B cell (primary cell): ENCODE measurements around the gene LRRC4B. TPM values are rescaled to one million over a fixed set of nuclear protein-coding genes. Genes with fewer than 3 reads are reported as not detected.

Experiments
- ATAC-seq: fragments of 200-7000 bp; cut with Tn5 transposase; one replicate; pipeline ENCODE4 v1.10.0; 2021; ENCODE audit warnings: low read depth, mild to moderate bottlenecking, moderate number of reproducible peaks, moderate library complexity
- CTCF ChIA-PET: fragments of 350-600 bp; sonication (Branson Sonifier 250); formaldehyde crosslinking; loops from one replicate; lab custom pipeline; 2021; ENCODE audit warnings: antibody characterized with exemption, inconsistent platforms; lab: Charles Lee
- POLR2A ChIA-PET: fragments of 350-600 bp; sonication (Branson Sonifier 250); formaldehyde crosslinking; loops from one replicate; lab custom pipeline; 2021; ENCODE audit warnings: antibody characterized with exemption; lab: Charles Lee
- DNase-seq: peaks from one replicate; pipeline ENCODE4 v3.0.0; 2013
- H2AFZ ChIP-seq: 2 replicates; pipeline ENCODE4 v1.6.1; 2012; ENCODE audit warnings: mild to moderate bottlenecking, low read depth, low read length; ENCODE audit not compliant: insufficient read depth, poor library complexity, severe bottlenecking
- H3K27ac ChIP-seq, 2 donors: 1 replicate in 1 of 2; 2 replicates in 1 of 2; pipeline ENCODE4 v1.5.1; 2012 to 2013; ENCODE audit warnings: low read length in 2 of 2, mild to moderate bottlenecking in 2 of 2, moderate library complexity in 1 of 2
- H3K27me3 ChIP-seq, 4 experiments: fragments of 200-600 bp in 1 of 4; sonication (generic) in 1 of 4; replicated peaks in 1 of 4; 1 replicate in 2 of 4; 2 replicates in 2 of 4; pipeline versions ENCODE4 v1.6.1 to v1.7.0; 2013 to 2016; ENCODE audit warnings: low read length in 3 of 4, mild to moderate bottlenecking in 2 of 4, mixed read lengths in 1 of 4, moderate library complexity in 1 of 4; ENCODE audit not compliant: insufficient read depth in 4 of 4, control insufficient read depth in 3 of 4; ENCODE audit errors: control extremely low read depth in 1 of 4
- H3K36me3 ChIP-seq, 2 experiments: replicated peaks in 1 of 2; 1 replicate in 1 of 2; 2 replicates in 1 of 2; pipeline versions ENCODE4 v1.6.1 to v1.7.1; 2013; ENCODE audit warnings: low read length in 1 of 2; ENCODE audit not compliant: insufficient read depth in 2 of 2, control insufficient read depth in 1 of 2; ENCODE audit errors: control extremely low read depth in 1 of 2, extremely low read depth in 1 of 2
- H3K4me1 ChIP-seq, 2 donors: fragments of 200-600 bp in 1 of 2; sonication (generic) in 1 of 2; 1 replicate in 1 of 2; 2 replicates in 1 of 2; pipeline versions ENCODE4 v1.5.1 to v1.6.1; 2013 to 2017; ENCODE audit warnings: low read length in 2 of 2; ENCODE audit not compliant: control insufficient read depth in 2 of 2, insufficient read depth in 2 of 2
- H3K4me2 ChIP-seq: replicated peaks from 2 replicates; pipeline ENCODE3; 2012; ENCODE audit warnings: mild to moderate bottlenecking, low read depth, low read length; ENCODE audit not compliant: poor library complexity, severe bottlenecking
- H3K4me3 ChIP-seq, 5 experiments: fragments of 200-600 bp in 1 of 5; sonication (generic) in 1 of 5; 1 replicate in 3 of 5; 2 replicates in 2 of 5; pipeline versions ENCODE4 v1.5.1 to v1.7.0; 2011 to 2016; ENCODE audit warnings: low read length in 4 of 5, mild to moderate bottlenecking in 4 of 5, low read depth in 2 of 5, control low read depth in 1 of 5, moderate library complexity in 1 of 5; ENCODE audit not compliant: insufficient read depth in 1 of 5; ENCODE audit errors: control extremely low read depth in 1 of 5, extremely low read depth in 1 of 5
- H3K79me2 ChIP-seq: fragments of 200-600 bp; sonication (generic); one replicate; pipeline ENCODE4 v1.6.0; 2016; ENCODE audit warnings: low read length; ENCODE audit not compliant: control insufficient read depth, insufficient read depth
- H3K9ac ChIP-seq: fragments of 200-600 bp; sonication (generic); 2 replicates; pipeline ENCODE4 v1.6.1; 2017; ENCODE audit warnings: mild to moderate bottlenecking, low read length, moderate library complexity
- H3K9me3 ChIP-seq, 3 donors: one replicate each; pipeline versions ENCODE4 v1.6.1 to v1.7.1; 2013; ENCODE audit warnings: low read length in 2 of 3; ENCODE audit not compliant: control insufficient read depth in 2 of 3, insufficient read depth in 1 of 3; ENCODE audit errors: control extremely low read depth in 1 of 3
- H4K20me1 ChIP-seq: 2 replicates; pipeline ENCODE4 v1.6.0; 2012; ENCODE audit warnings: mild to moderate bottlenecking, low read length; ENCODE audit not compliant: insufficient read depth, control insufficient read depth, poor library complexity, severe bottlenecking
- H3K27ac Mint-ChIP-seq: one replicate; pipeline ENCODE4 v1.8.0; 2021; ENCODE audit warnings: mixed read lengths
- H3K27me3 Mint-ChIP-seq: one replicate; pipeline ENCODE4 v1.8.0; 2021; ENCODE audit warnings: mixed read lengths
- H3K4me1 Mint-ChIP-seq: one replicate; pipeline ENCODE4 v1.8.0; 2021; ENCODE audit warnings: mixed read lengths
- H3K4me3 Mint-ChIP-seq: one replicate; pipeline ENCODE4 v1.8.0; 2021; ENCODE audit warnings: mixed read lengths
- H3K9me3 Mint-ChIP-seq: one replicate; pipeline ENCODE4 v1.8.0; 2022; ENCODE audit warnings: mixed read lengths; ENCODE audit not compliant: insufficient read depth
- EZH2 ChIP-seq: IDR thresholded peaks from 2 replicates; pipeline ENCODE4 v1.6.1; 2012; ENCODE audit warnings: borderline replicate concordance, low read depth, mild to moderate bottlenecking, moderate library complexity, low read length; ENCODE audit not compliant: insufficient read depth, poor library complexity, severe bottlenecking
- WGBS: methylation state at CpG from one replicate; pipeline ENCODE4 v1.1.5; 2013; ENCODE audit warnings: missing lambda C conversion rate; ENCODE audit not compliant: insufficient coverage; 5-methylcytosine and 5-hydroxymethylcytosine counted together
- intact Hi-C: fragments of 100-400 bp; cut with micrococcal nuclease; formaldehyde crosslinking; loops from one replicate; pipeline ENCODE4 v1.10.0; 2022
- polyA plus RNA-seq: library from polyadenylated mRNA; depleted of rRNA; stranded (reverse); fragments of >200 nt; gene quantifications from 2 replicates; pipeline ENCODE4 v1.2.3, GENCODE V29; 2012
- total RNA-seq, 2 donors: library from RNA; stranded (reverse); fragments of 120-200 nt in 1 of 2; gene quantifications; 1 replicate in 1 of 2; 2 replicates in 1 of 2; pipeline versions ENCODE4 v1.2.3 to v1.2.4, GENCODE V29; 2013 to 2022
- TF ChIP-seq, protein P1 (sequence below): fragments of 200-600 bp; IDR thresholded peaks from one replicate; pipeline ENCODE4 v1.8.0; 2022; ENCODE audit warnings: antibody characterized with exemption, mild to moderate bottlenecking

Gene LRRC4B
- total and polyA plus RNA-seq, 2 donors (not counting 1 experiment from before 2014, with no cell fraction given), result 0.03 TPM; not detected in 1

DNA sequence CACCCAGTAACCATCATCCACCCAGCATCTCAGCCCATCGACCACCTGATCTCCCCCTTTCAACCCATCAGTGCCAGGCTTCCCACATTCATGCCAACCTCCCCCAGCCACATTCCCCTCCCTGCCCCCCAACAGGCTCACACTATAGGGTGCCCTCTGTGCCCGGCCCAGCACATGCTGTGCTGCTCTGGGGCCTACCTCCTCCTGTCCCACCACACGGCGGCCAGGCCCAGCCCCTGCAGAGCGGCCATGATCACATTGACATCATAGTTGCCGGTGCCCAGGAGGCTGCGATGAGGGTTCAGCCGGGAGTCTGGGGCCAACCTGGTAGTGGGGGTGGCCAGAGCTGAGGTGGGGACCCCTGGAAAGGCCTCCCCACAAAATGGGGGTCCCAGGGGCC, 60.9 kb downstream of the LRRC4B start:
- intact Hi-C loops, result no loop called here
- Mint-ChIP-seq H3K27me3 (no peaks in the 10 kb centered on the region), H3K4me3 (no peak overlapping the region), H3K27ac (no peak overlapping the region), H3K4me1 (peaks cover 17% of the 10 kb centered on the region), H3K9me3 (no peaks in the 10 kb centered on the region)
- no peak overlapping the region for H3K9ac ChIP-seq
- no peak for ATAC-seq
- H3K4me2 ChIP-seq, result no peak overlapping the region
- DNase-seq, result no peak
- no peaks in the 10 kb centered on the region for H4K20me1 ChIP-seq
- no peak overlapping the region for H2AFZ ChIP-seq
- no peak overlapping the region for H3K4me3 ChIP-seq
- TF ChIP-seq EZH2, result no peak
- TF ChIP-seq, protein P1, sequence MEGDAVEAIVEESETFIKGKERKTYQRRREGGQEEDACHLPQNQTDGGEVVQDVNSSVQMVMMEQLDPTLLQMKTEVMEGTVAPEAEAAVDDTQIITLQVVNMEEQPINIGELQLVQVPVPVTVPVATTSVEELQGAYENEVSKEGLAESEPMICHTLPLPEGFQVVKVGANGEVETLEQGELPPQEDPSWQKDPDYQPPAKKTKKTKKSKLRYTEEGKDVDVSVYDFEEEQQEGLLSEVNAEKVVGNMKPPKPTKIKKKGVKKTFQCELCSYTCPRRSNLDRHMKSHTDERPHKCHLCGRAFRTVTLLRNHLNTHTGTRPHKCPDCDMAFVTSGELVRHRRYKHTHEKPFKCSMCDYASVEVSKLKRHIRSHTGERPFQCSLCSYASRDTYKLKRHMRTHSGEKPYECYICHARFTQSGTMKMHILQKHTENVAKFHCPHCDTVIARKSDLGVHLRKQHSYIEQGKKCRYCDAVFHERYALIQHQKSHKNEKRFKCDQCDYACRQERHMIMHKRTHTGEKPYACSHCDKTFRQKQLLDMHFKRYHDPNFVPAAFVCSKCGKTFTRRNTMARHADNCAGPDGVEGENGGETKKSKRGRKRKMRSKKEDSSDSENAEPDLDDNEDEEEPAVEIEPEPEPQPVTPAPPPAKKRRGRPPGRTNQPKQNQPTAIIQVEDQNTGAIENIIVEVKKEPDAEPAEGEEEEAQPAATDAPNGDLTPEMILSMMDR, result no peak
- no peak overlapping the region for H3K27ac ChIP-seq
- H3K27me3 ChIP-seq, result no peaks in the 10 kb centered on the region
- peaks cover 0 to under 1% (median 0%) of the 10 kb centered on the region in 3 donors for H3K9me3 ChIP-seq
- H3K79me2 ChIP-seq, result no peaks in the 10 kb centered on the region
- H3K4me1 ChIP-seq, result peaks cover 14 to 20% of the 10 kb centered on the region in 2 donors
- CTCF ChIA-PET, result no interaction called here
- no peaks in the 10 kb centered on the region for H3K36me3 ChIP-seq
- POLR2A ChIA-PET, result no interaction called here
- 95% methylated on average over 5 of the region's 8 CpGs for WGBS

DNA sequence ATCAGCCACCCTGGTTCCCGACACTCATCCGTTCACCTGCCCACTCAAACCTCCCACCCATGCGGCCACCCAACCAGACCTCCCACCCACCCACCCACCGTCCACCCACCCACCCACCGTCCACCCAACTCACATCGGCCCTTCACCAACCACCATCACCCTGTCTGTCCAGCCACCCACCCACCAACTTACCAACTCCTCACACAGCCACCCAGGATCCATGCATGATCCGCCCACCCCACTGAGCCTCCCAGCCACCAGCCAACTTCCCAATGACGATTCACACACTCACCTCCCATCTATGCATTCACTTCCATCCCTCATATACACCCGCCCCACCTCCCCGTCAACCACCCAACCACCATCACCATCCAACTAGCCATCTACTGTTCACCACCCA, 61.5 kb downstream of the LRRC4B start:
- Mint-ChIP-seq H3K4me1 (peaks cover 16% of the 10 kb centered on the region), H3K9me3 (no peaks in the 10 kb centered on the region), H3K4me3 (no peak overlapping the region), H3K27me3 (no peaks in the 10 kb centered on the region), H3K27ac (no peak overlapping the region)
- no peaks in the 10 kb centered on the region for H4K20me1 ChIP-seq
- CTCF ChIA-PET, result no interaction called here
- DNase-seq (no peak), ATAC-seq (no peak)
- no peaks in the 10 kb centered on the region for H3K9me3 ChIP-seq
- POLR2A ChIA-PET, result no interaction called here
- H3K4me2 ChIP-seq, result no peak overlapping the region
- intact Hi-C loops, result no loop called here
- no peaks in the 10 kb centered on the region for H3K27me3 ChIP-seq
- no peak overlapping the region for H3K9ac ChIP-seq
- WGBS, result 95% methylated on average over 6 of the region's 10 CpGs
- H2AFZ ChIP-seq, result no peak overlapping the region
- no peak overlapping the region for H3K4me3 ChIP-seq
- no peaks in the 10 kb centered on the region for H3K36me3 ChIP-seq
- H3K27ac ChIP-seq, result no peak overlapping the region
- H3K4me1 ChIP-seq, result peaks cover 9 to 15% of the 10 kb centered on the region in 2 donors
- H3K79me2 ChIP-seq, result no peaks in the 10 kb centered on the region
- TF ChIP-seq, protein P1, result no peak
- TF ChIP-seq EZH2, result no peak
